NB4 (cell line): ENCODE measurements around the gene CYP24A1.

Source experiments
- MYC ChIP-seq: IDR thresholded peaks from 2 replicates; pipeline ENCODE4 v1.6.1; 2011; ENCODE audit warnings: low read depth, low read length
- POLR2A ChIP-seq: IDR thresholded peaks from 2 replicates; pipeline ENCODE4 v1.6.1; 2011; ENCODE audit warnings: mild to moderate bottlenecking; ENCODE audit not compliant: insufficient read length; ENCODE audit errors: extremely low read depth
- TF ChIP-seq, protein P1 (sequence below): IDR thresholded peaks from one replicate; pipeline ENCODE4 v1.5.1; 2012; ENCODE audit warnings: low read depth, low read length
- TF ChIP-seq, protein P2 (sequence below): IDR thresholded peaks from 2 replicates; pipeline ENCODE4 v1.6.1; 2011; ENCODE audit warnings: low read depth, low read length

DNA sequence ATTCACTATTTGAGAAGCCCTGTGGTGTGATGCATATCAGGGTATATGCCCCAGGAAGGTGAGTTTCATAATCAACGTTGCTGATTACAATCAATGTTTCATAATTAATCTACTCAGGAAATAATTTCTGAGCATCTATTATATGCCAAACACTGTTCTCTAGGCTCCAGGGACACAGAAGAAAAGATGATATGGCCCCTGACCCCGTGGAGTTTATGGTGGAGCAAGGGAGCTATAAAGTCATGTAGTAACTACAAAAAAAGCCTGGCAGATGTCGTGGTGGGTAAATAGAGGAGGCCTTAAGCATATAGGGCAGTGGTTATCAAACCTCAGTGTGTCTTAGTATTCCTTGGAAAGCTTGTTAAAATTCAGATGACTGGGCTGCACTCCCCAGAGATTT is 63.3 kb downstream of the CYP24A1 start:
- TF ChIP-seq, protein P1, sequence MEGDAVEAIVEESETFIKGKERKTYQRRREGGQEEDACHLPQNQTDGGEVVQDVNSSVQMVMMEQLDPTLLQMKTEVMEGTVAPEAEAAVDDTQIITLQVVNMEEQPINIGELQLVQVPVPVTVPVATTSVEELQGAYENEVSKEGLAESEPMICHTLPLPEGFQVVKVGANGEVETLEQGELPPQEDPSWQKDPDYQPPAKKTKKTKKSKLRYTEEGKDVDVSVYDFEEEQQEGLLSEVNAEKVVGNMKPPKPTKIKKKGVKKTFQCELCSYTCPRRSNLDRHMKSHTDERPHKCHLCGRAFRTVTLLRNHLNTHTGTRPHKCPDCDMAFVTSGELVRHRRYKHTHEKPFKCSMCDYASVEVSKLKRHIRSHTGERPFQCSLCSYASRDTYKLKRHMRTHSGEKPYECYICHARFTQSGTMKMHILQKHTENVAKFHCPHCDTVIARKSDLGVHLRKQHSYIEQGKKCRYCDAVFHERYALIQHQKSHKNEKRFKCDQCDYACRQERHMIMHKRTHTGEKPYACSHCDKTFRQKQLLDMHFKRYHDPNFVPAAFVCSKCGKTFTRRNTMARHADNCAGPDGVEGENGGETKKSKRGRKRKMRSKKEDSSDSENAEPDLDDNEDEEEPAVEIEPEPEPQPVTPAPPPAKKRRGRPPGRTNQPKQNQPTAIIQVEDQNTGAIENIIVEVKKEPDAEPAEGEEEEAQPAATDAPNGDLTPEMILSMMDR = no peak
- TF ChIP-seq POLR2A (no peak), MYC (no peak)
- TF ChIP-seq, protein P2, sequence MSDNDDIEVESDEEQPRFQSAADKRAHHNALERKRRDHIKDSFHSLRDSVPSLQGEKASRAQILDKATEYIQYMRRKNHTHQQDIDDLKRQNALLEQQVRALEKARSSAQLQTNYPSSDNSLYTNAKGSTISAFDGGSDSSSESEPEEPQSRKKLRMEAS = no peak
